ENCODE measurements around the gene DTD1.

The DTD1 gene

GRCh38 chr20:18788021-18788420, 200.2 kb downstream of the DTD1 start:
- no peak overlapping the region for H3K9ac ChIP-seq (ENCODE audit: low read length)

GRCh38 chr20:18790787-18791186, 202.9 kb downstream of the DTD1 start:
- H3K9me2 ChIP-seq (replicated peaks; ENCODE audit: insufficient read depth, low read length), result no peaks in the 10 kb centered on the region

More at GRCh38 chr20:18788021-18788420, 200.2 kb downstream of the DTD1 start:
- no peaks in the 10 kb centered on the region for H3F3A ChIP-seq (ENCODE audit: insufficient read depth)
- no peak overlapping the region for H3K4me3 ChIP-seq (ENCODE audit: insufficient read depth, low read length, poor library complexity, severe bottlenecking)
- H3K79me2 ChIP-seq (ENCODE audit: insufficient read depth, low read length), result no peaks in the 10 kb centered on the region
- TF ChIP-seq CTCF (IDR thresholded peaks at IDR 0.05; ENCODE audit: insufficient read depth, low read length, poor library complexity, severe bottlenecking), result no peak
- TF ChIP-seq EZH2phosphoT487 (conservative IDR thresholded peaks at IDR 0.05; ENCODE audit: low read length), result no peak
- no peaks in the 10 kb centered on the region for H3K9me2 ChIP-seq (replicated peaks; ENCODE audit: insufficient read depth, low read length)
- H3K9me3 ChIP-seq (ENCODE audit: insufficient read depth, low read length), result no peaks in the 10 kb centered on the region
- no peak overlapping the region for H2AFZ ChIP-seq (ENCODE audit: low read depth, low read length, severe bottlenecking)
- no peaks in the 10 kb centered on the region for H4K20me1 ChIP-seq (ENCODE audit: low read depth, low read length)
- no peak overlapping the region for H3K4me2 ChIP-seq (ENCODE audit: low read depth, low read length, poor library complexity, severe bottlenecking)
- H3K36me3 ChIP-seq (ENCODE audit: low read length), result no peaks in the 10 kb centered on the region
- H3K27ac ChIP-seq (ENCODE audit: low read depth, low read length), result no peak overlapping the region
- H3K27me3 ChIP-seq (ENCODE audit: low read length), result no peaks in the 10 kb centered on the region

GRCh38 chr20:18793625-18794427, 206.0 kb downstream of the DTD1 start:
- Histone ChIP-seq H3K27ac (ENCODE audit: low read depth, low read length) (no peak overlapping the region), H4K20me1 (ENCODE audit: low read depth, low read length) (no peaks in the 10 kb centered on the region), H3K4me3 (ENCODE audit: insufficient read depth, low read length, poor library complexity, severe bottlenecking) (peak overlapping the region; percentile 79), H3K36me3 (ENCODE audit: low read length) (no peaks in the 10 kb centered on the region), H3F3A (ENCODE audit: insufficient read depth) (no peaks in the 10 kb centered on the region), H3K79me2 (ENCODE audit: insufficient read depth, low read length) (no peaks in the 10 kb centered on the region), H3K9me2 (replicated peaks; ENCODE audit: insufficient read depth, low read length) (no peaks in the 10 kb centered on the region), H3K27me3 (ENCODE audit: low read length) (no peaks in the 10 kb centered on the region), H2AFZ (ENCODE audit: low read depth, low read length, severe bottlenecking) (peak overlapping the region; percentile 97), H3K9ac (ENCODE audit: low read length) (peak overlapping the region; percentile 69), H3K9me3 (ENCODE audit: insufficient read depth, low read length) (no peaks in the 10 kb centered on the region), H3K4me2 (ENCODE audit: low read depth, low read length, poor library complexity, severe bottlenecking) (peak overlapping the region; percentile 87)
- TF ChIP-seq CTCF (IDR thresholded peaks at IDR 0.05; ENCODE audit: insufficient read depth, low read length, poor library complexity, severe bottlenecking), result no peak
- TF ChIP-seq EZH2phosphoT487 (conservative IDR thresholded peaks at IDR 0.05; ENCODE audit: low read length), result no peak

More at GRCh38 chr20:18790787-18791186, 202.9 kb downstream of the DTD1 start:
- no peak overlapping the region for H3K9ac ChIP-seq (ENCODE audit: low read length)
- H3K4me2 ChIP-seq (ENCODE audit: low read depth, low read length, poor library complexity, severe bottlenecking), result no peak overlapping the region
- no peak overlapping the region for H3K27ac ChIP-seq (ENCODE audit: low read depth, low read length)
- H3F3A ChIP-seq (ENCODE audit: insufficient read depth), result no peaks in the 10 kb centered on the region
- no peaks in the 10 kb centered on the region for H4K20me1 ChIP-seq (ENCODE audit: low read depth, low read length)
- no peaks in the 10 kb centered on the region for H3K9me3 ChIP-seq (ENCODE audit: insufficient read depth, low read length)
- TF ChIP-seq CTCF (IDR thresholded peaks at IDR 0.05; ENCODE audit: insufficient read depth, low read length, poor library complexity, severe bottlenecking), result no peak
- TF ChIP-seq EZH2phosphoT487 (conservative IDR thresholded peaks at IDR 0.05; ENCODE audit: low read length), result no peak
- H2AFZ ChIP-seq (ENCODE audit: low read depth, low read length, severe bottlenecking), result no peak overlapping the region
- H3K79me2 ChIP-seq (ENCODE audit: insufficient read depth, low read length), result no peaks in the 10 kb centered on the region
- H3K27me3 ChIP-seq (ENCODE audit: low read length), result no peaks in the 10 kb centered on the region
- no peak overlapping the region for H3K4me3 ChIP-seq (ENCODE audit: insufficient read depth, low read length, poor library complexity, severe bottlenecking)
- H3K36me3 ChIP-seq (ENCODE audit: low read length), result no peaks in the 10 kb centered on the region

Measured in SU-DHL-6 (cell line).